Vagina (tissue), 2 donors: ENCODE measurements around the gene DDX52.

Experiments
- POLR2A ChIP-seq, 2 donors: fragments of 450-650 bp; IDR thresholded peaks; one replicate each; pipeline ENCODE4 v1.6.1; 2017; ENCODE audit warnings: antibody characterized with exemption in 2 of 2, mild to moderate bottlenecking in 2 of 2, moderate library complexity in 2 of 2
- POLR2AphosphoS5 ChIP-seq, 2 donors: sonication (generic); formaldehyde crosslinking; IDR thresholded peaks; one replicate each; pipeline ENCODE4 v1.9.0; 2017; ENCODE audit warnings: antibody characterized with exemption in 2 of 2, mild to moderate bottlenecking in 2 of 2, low read depth in 1 of 2; ENCODE audit not compliant: insufficient read depth in 1 of 2
- TF ChIP-seq, protein P1 (sequence below), 3 experiments: fragments of 450-650 bp in 2 of 3; fragments of 200-600 bp in 1 of 3; sonication (generic) in 1 of 3; IDR thresholded peaks; one replicate each; pipeline ENCODE4 v1.5.1; 2017 to 2019; ENCODE audit warnings: antibody characterized with exemption in 3 of 3, mild to moderate bottlenecking in 2 of 3, moderate library complexity in 2 of 3

- TF ChIP-seq, protein P1, sequence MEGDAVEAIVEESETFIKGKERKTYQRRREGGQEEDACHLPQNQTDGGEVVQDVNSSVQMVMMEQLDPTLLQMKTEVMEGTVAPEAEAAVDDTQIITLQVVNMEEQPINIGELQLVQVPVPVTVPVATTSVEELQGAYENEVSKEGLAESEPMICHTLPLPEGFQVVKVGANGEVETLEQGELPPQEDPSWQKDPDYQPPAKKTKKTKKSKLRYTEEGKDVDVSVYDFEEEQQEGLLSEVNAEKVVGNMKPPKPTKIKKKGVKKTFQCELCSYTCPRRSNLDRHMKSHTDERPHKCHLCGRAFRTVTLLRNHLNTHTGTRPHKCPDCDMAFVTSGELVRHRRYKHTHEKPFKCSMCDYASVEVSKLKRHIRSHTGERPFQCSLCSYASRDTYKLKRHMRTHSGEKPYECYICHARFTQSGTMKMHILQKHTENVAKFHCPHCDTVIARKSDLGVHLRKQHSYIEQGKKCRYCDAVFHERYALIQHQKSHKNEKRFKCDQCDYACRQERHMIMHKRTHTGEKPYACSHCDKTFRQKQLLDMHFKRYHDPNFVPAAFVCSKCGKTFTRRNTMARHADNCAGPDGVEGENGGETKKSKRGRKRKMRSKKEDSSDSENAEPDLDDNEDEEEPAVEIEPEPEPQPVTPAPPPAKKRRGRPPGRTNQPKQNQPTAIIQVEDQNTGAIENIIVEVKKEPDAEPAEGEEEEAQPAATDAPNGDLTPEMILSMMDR (IDR thresholded peaks at IDR 0.05) = peak; percentile 6 to 46 (median 46)
- peak; percentile 61 to 76 for TF ChIP-seq POLR2AphosphoS5 (IDR thresholded peaks at IDR 0.05; ENCODE audit: insufficient read depth in 1 of 2, low read depth in 1 of 2)
- TF ChIP-seq POLR2A (IDR thresholded peaks at IDR 0.05) = peak in 1 of 2 donors; percentile 68
Measured at GRCh38 chr17:37609170-37610040, 33.8 kb downstream of the DDX52 start, which contains the start of gene SYNRG.
